HG02759 (cell line): ENCODE measurements around the gene RPS6KA6.
"Not testable (repeated sequence)": the region's sequence is repeated elsewhere in the genome, so short reads cannot be mapped to it uniquely, and the experiment has no call there.

ENCODE experiments used
- ATAC-seq: cut with Tn5 transposase; IDR thresholded peaks from one replicate; pipeline ENCODE4 v1.9.1; 2021; ENCODE audit warnings: mild to moderate bottlenecking, moderate library complexity; ENCODE audit not compliant: unreplicated experiment

RPS6KA6 gene

GRCh38 chrX:84165711-84166110, 22.3 kb downstream of the RPS6KA6 start:
- no peak for ATAC-seq

DNA sequence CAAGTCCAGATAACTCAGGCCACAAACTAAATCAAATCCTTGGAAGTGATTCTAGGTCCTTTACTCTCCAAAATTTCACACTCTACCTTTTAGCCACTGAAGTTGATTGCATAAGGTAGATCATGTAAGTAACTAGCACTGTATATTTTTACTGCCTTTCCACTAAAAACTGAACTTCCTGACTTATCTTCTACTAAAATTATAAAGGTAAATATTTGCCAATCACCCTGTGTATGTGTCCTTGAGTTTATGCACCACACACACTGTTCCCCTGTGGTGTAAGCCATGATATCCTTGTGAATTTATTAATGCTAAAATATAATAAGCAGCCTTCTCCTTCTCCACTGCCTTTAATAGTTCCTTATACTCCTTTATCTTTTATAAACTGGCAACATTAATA, 25.6 kb downstream of the RPS6KA6 start:
- no peak for ATAC-seq

DNA sequence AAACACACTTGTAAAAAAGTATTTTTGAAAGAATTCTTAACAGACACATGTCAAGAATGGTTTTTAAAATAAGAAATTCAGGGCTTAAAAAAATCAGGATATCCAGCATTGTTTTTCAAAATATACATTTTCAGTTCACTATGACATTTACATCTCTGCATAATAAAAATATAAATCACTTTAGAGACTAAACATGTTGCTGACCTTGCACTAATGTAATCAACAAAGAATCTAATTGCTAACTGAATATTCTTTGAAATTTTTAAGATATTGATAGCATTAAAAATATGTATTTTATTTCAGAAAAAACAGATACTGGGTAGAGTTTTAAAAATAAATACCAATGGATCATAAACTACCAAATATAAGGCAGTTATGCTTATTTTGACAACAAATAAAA, 26.4 kb downstream of the RPS6KA6 start:
- no peak for ATAC-seq

GRCh38 chrX:84160736-84161135, 27.3 kb downstream of the RPS6KA6 start:
- no peak for ATAC-seq

- no peak for ATAC-seq
Measured at GRCh38 chrX:84156821-84157220, 31.2 kb downstream of the RPS6KA6 start.

DNA sequence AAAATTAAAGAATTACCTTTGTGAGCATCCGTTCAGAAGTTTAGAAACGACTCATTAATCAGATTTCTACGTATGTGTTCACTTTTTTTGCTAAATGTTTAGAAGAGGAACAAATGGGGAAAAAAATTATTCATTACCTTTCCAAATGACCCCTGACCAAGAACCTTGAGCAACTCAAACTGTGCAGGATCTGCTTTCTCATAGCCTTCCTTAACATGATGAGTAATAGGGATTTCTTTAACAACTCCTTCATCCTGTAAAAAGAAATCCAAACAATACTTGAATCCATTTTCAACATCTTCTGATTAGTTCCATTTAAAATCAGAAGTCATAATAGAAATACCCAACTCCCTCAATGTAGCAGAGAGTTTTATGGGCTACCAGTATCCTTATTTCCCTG, 32.1 kb downstream of the RPS6KA6 start:
- no peak for ATAC-seq

DNA sequence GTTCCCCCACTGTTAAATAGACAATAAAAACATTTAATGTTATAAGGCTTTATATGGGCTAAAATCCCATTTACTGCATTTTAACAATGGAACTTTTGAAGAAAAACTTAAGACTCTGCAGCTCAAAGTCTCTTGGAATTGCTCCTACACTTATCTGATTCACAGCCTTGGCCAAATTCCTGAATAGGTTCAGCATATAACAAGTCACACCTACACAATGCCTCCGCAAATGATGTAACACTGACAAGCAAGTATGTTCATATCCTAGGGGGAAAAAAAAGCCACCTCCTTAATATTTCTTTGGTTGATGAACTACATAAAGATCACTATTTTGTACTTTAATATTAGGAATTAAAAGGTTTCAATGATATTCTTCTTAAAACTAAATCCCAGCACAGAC, 34.5 kb downstream of the RPS6KA6 start:
- no peak for ATAC-seq

DNA sequence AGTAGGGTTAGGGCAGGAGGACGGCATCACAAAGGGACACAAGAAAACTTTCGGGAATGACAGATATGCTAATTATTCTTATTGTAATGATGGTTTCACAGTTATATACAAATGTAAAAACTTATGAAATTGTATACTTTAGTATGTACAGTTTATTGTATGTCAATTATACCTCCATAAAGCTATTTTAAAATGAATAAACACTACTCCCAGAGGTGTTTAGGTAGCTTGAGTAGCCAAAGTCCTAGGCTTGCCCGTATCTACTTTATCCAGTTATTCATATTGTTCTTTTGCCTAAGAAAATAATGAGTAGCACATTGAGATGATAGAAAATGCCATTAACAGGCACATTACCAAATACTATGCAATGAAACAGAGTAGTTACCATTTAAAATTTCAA, 43.0 kb downstream of the RPS6KA6 start:
- ATAC-seq: no peak

GRCh38 chrX:84144281-84144680, 43.7 kb downstream of the RPS6KA6 start:
- ATAC-seq: no peak

DNA sequence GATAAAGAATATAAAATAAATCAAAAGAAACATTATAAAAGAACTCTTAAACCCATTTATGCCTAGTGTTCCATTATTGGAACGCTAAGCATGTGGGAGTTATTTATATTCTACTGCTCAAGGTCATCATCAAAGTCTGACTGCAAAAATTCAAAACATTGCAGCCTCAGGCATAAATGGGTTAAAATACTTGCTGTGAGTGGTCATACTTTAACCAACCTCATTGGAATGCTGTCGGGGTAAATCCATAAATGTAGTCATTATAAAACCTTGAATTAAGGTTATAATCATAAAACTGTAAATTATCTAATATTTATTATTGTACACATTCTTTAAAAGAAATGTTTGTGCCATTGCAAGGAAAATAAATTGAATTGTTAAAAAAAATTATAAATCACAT, 55.0 kb downstream of the RPS6KA6 start:
- no peak for ATAC-seq

DNA sequence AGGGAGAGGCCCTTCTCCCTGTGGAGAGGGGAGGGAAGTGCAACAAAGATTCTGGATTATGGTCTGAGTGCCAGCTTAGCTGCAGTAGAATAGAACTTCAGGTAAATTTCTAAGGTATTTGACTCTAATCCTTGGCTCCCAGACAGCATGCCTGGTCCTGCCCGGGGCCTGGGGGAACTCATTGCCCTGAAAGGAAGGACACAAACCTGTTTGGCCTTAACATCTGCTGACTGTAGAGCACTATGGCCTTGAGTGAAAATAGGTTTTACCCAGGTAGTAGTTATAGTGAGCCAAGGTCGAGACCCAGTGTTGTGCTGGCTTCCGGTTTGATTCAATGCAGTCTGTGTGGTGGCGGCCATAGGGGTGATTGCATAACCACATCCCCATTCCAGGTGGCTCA, 64.4 kb downstream of the RPS6KA6 start:
- no peak for ATAC-seq

GRCh38 chrX:84118769-84119168, 69.2 kb downstream of the RPS6KA6 start:
- ATAC-seq: no peak

DNA sequence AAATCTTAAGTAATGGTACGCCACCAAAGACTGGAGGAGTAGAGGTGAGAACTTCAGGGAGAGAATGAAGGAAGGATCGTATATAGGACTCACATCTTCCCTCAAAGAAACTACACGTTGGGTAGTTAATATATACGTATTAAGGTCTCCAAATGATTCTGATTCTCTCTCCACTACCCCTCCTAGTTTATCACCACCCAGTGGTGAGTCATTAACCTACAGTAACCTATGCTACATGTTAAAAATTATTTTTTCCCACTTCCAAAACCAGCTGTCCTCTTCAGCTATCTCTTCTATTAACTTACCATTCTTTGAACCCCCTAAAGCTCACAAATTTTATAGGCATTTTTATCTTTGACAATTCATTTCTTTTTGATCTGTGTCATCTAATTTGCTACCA, 69.7 kb downstream of the RPS6KA6 start:
- ATAC-seq: no peak

- no peak for ATAC-seq
Measured at GRCh38 chrX:84108584-84108983, 79.4 kb downstream of the RPS6KA6 start.

DNA sequence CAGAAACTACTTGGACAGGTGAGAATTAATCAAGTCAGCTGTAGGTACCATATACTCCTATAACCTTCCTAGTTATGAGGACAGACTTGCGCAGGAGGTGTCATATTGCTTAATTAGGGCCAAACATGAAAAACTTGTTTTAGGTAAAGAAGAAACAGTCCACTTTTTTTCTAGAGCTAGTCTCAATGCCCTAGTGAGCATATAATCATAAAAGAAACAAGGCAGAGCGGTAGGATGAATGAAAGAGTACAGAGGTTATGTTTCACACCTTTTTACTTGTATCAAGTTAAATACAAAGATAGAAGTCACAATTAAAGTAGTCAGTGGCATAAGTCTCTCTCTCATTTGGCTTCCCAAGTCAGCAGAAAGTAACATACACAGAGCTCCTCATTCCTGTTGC, 88.9 kb downstream of the RPS6KA6 start:
- no peak for ATAC-seq

DNA sequence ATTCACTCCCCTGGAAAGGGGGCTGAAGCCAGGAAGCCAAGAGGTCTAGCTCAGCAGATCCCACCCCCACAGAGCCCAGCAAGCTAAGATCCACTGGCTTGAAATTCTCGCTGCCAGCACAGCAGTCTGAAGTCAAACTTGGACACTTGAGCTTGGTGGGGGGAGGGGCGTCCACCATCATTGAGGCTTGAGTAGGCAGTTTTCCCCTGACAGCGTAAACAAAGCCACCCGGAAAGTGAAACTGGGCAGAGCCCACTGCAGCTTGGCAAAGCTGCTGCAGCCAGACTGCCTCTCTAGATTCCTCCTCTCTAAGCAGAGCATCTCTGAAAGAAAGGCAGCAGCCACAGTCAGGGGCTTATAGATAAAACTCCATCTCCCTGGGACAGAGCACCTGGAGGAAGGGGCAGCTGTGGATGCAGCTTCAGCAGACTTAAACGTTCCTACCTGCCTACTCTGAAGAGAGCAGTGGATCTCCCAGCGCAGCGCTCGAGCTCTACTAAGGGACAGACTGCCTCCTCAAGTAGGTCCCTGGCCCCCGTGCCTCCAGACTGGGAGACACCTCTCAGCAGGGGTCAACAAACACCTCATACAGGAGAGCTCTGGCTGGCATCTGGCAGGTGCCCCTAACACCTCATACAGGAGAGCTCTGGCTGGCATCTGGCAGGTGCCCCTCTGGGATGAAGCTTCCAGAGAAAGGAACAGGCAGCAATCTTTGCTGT, 108.4 kb downstream of the RPS6KA6 start:
- ATAC-seq: not testable (repeated sequence)

GRCh38 chrX:84078991-84079390, 109.0 kb downstream of the RPS6KA6 start:
- ATAC-seq: no peak

GRCh38 chrX:84064814-84065213, 123.2 kb downstream of the RPS6KA6 start:
- ATAC-seq: no peak

DNA sequence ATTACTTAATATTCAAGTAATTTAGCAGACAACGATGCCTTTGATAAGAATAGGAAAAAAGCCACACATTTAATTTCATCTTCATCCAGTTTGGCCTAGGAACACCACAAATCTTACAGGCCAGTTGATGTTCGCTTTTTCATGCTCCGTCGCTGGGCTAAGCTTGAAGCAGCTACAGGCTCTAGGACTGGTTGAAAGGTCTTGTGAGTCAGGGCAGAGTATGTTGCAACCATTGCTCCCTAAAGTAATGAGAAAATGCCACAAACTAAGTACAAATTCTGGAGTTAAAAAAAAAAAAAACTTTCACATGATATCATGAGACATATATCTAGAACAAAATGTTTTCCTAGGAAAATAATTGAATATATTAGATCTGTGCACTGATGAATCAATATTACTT, 123.8 kb downstream of the RPS6KA6 start:
- ATAC-seq: no peak

- ATAC-seq: no peak
Measured at GRCh38 chrX:84047339-84047738, 140.7 kb downstream of the RPS6KA6 start.

- ATAC-seq: peak; percentile 87
Measured at GRCh38 chrX:84046403-84046984, 141.5 kb downstream of the RPS6KA6 start.

DNA sequence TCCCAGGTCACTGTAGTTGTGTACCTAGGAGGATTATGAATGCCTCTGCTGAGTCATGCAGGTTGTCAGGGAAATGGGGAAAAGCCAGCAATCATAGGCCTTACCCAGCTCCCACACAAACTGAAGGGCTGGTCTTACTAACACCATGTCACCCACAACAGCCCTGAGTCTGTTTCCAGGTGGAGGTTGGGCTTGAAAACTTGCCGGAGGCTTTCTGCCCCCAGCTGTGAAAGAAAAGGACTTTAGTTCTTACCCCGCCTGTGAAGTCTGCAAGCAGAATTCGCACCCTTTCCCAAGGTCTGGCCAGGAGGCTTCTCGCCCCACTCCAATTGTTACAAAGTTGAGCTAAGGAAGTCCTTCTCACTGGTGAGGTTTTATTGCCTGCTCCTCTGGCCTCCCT, 143.9 kb downstream of the RPS6KA6 start:
- ATAC-seq: no peak
